Right cardiac atrium (tissue), 5 donors: ENCODE data around the gene PYCR2. TPM values are rescaled to one million over a fixed set of nuclear protein-coding genes. Genes with fewer than 3 reads are reported as not detected.
"Not testable (repeated sequence)": the region's sequence is repeated elsewhere in the genome, so short reads cannot be mapped to it uniquely, and the experiment has no call there.

Source experiments
- ATAC-seq, 2 donors: fragments of 200-7000 bp; cut with Tn5 transposase; one replicate each; pipeline versions ENCODE4 v1.8.0 to v1.9.1; 2020; ENCODE audit warnings: moderate library complexity in 2 of 2, mild to moderate bottlenecking in 1 of 2
- DNase-seq, 3 donors: peaks; one replicate each; pipeline ENCODE4 v3.0.0-alpha.2; 2020
- H3K27ac ChIP-seq: one replicate; pipeline ENCODE4 v1.5.1; 2013; ENCODE audit warnings: mild to moderate bottlenecking, low read length, control low read depth, moderate library complexity
- H3K27me3 ChIP-seq: one replicate; pipeline ENCODE4 v1.6.1; 2013; ENCODE audit not compliant: control insufficient read depth, insufficient read depth
- H3K4me1 ChIP-seq: one replicate; pipeline ENCODE4 v1.6.1; 2013; ENCODE audit warnings: low read length; ENCODE audit not compliant: control insufficient read depth, insufficient read depth
- H3K4me3 ChIP-seq: one replicate; pipeline ENCODE4 v1.5.1; 2013; ENCODE audit warnings: low read length, control low read depth
- H3K9me3 ChIP-seq: one replicate; pipeline ENCODE4 v1.6.1; 2013; ENCODE audit warnings: low read length; ENCODE audit not compliant: control insufficient read depth
- WGBS: extraction: QIAGEN DNeasy Blood & Tissue Kit; methylation state at CpG from one replicate; pipeline ENCODE4 v1.1.7; 2013; 5-methylcytosine and 5-hydroxymethylcytosine counted together
- intact Hi-C, 4 donors: fragments of 100-400 bp; cut with DNase I; formaldehyde crosslinking; loops; one replicate each; pipeline versions ENCODE4 v1.11.0 to v1.14.0; 2022 to 2023
- polyA plus RNA-seq: library from polyadenylated mRNA; stranded (reverse); fragments of 200-250 nt; gene quantifications from one replicate; pipeline ENCODE4 v1.2.3, GENCODE V29; 2013
- total RNA-seq, 4 donors: library from RNA; stranded (reverse); fragmentation: NEBNext Ultra II Directional; extraction: Animal tissue kit (Norgen Biotek cat#: 25700); gene quantifications; one replicate each; pipeline ENCODE4 v1.2.1, GENCODE V29; 2021
- donor health status: healthy with polysubstance abuse.
- donor health status: DM: no; HTN: yes; CAD: no.
- donor health status: DM: no; HTN: no; CAD: no.
- donor health status: DM: no; HTN: yes; CAD: no; lungs with severe emphysema.
- donor health status: DM: yes; HTN: yes; CAD: no.

The PYCR2 gene
- total and polyA plus RNA-seq, 5 donors: 57.4 to 76.9 (median 64.2) TPM

- intact Hi-C loops: no loop called here
Measured at GRCh38 chr1:225931270-225932136, 7.5 kb upstream of the PYCR2 start.

GRCh38 chr1:225930566-225930965 is 6.5 kb upstream of the PYCR2 start:
- WGBS: 95% methylated on average over 2 of the region's 2 CpGs
- no peaks in the 10 kb centered on the region for H3K4me1 ChIP-seq
- ATAC-seq: no peak
- no peak overlapping the region for H3K4me3 ChIP-seq
- intact Hi-C loops: no loop called here
- no peaks in the 10 kb centered on the region for H3K27me3 ChIP-seq
- no peak overlapping the region for H3K27ac ChIP-seq
- DNase-seq: no peak
- H3K9me3 ChIP-seq: no peaks in the 10 kb centered on the region

More at GRCh38 chr1:225931270-225932136, 7.5 kb upstream of the PYCR2 start:
- Histone ChIP-seq H3K4me1 (no peaks in the 10 kb centered on the region), H3K27ac (no peak overlapping the region), H3K9me3 (no peaks in the 10 kb centered on the region), H3K4me3 (no peak overlapping the region), H3K27me3 (no peaks in the 10 kb centered on the region)
- 70% methylated on average over 5 of the region's 5 CpGs for WGBS
- DNase-seq (no peak), ATAC-seq (no peak)

GRCh38 chr1:225929462-225929861 is 5.4 kb upstream of the PYCR2 start:
- WGBS: 95% methylated on average over 3 of the region's 3 CpGs
- H3K4me3 ChIP-seq, H3K9me3 ChIP-seq, DNase-seq, intact Hi-C loops, H3K27ac ChIP-seq, H3K4me1 ChIP-seq, H3K27me3 ChIP-seq, ATAC-seq: not testable (repeated sequence)

- Histone ChIP-seq H3K4me3 (no peak overlapping the region), H3K9me3 (no peaks in the 10 kb centered on the region), H3K27ac (no peak overlapping the region), H3K4me1 (no peaks in the 10 kb centered on the region), H3K27me3 (no peaks in the 10 kb centered on the region)
- no peak for ATAC-seq
- DNase-seq: no peak
- WGBS: 80% methylated on average over 14 of the region's 14 CpGs
- intact Hi-C loops: no loop called here
Measured at GRCh38 chr1:225928186-225929175, 4.4 kb upstream of the PYCR2 start.

- H3K27ac ChIP-seq: no peak overlapping the region
- ATAC-seq (no peak), DNase-seq (no peak)
- H3K4me1 ChIP-seq: no peaks in the 10 kb centered on the region
- intact Hi-C loops: no loop called here
- WGBS: 86% methylated on average over 3 of the region's 3 CpGs
- no peaks in the 10 kb centered on the region for H3K9me3 ChIP-seq
- H3K27me3 ChIP-seq: no peaks in the 10 kb centered on the region
- no peak overlapping the region for H3K4me3 ChIP-seq
Measured at GRCh38 chr1:225926551-225927113, 2.6 kb upstream of the PYCR2 start.

GRCh38 chr1:225923381-225923691 is 714 bp downstream of the PYCR2 start:
- Histone ChIP-seq H3K9me3 (no peaks in the 10 kb centered on the region), H3K27ac (no peak overlapping the region), H3K4me1 (no peaks in the 10 kb centered on the region), H3K27me3 (no peaks in the 10 kb centered on the region), H3K4me3 (peak overlapping the region; percentile 51)
- ATAC-seq (peak; percentile 5 to 25), DNase-seq (no peak)
- 3% methylated on average over 8 of the region's 8 CpGs for WGBS
- intact Hi-C loops: no loop called here

GRCh38 chr1:225921734-225922709 is 2.0 kb downstream of the PYCR2 start:
- WGBS: 93% methylated on average over 23 of the region's 23 CpGs

GRCh38 chr1:225919906-225920305 is 4.1 kb downstream of the PYCR2 start:
- WGBS: 35% methylated on average over 5 of the region's 5 CpGs
- no peak overlapping the region for H3K4me3 ChIP-seq
- no peaks in the 10 kb centered on the region for H3K9me3 ChIP-seq
- no peaks in the 10 kb centered on the region for H3K4me1 ChIP-seq
- no peaks in the 10 kb centered on the region for H3K27me3 ChIP-seq
- intact Hi-C loops: no loop called here
- ATAC-seq (peak in 1 of 2 donors; percentile 17), DNase-seq (peak; percentile 77 to 93 (median 90))
- no peak overlapping the region for H3K27ac ChIP-seq

More at GRCh38 chr1:225921734-225922709, 2.0 kb downstream of the PYCR2 start:
- H3K9me3 ChIP-seq: no peaks in the 10 kb centered on the region
- H3K4me1 ChIP-seq: no peaks in the 10 kb centered on the region
- intact Hi-C loops: no loop called here
- no peaks in the 10 kb centered on the region for H3K27me3 ChIP-seq
- H3K4me3 ChIP-seq: no peak overlapping the region
- H3K27ac ChIP-seq: no peak overlapping the region
- ATAC-seq (no peak), DNase-seq (peak in 1 of 3 donors; percentile 41)

GRCh38 chr1:225918280-225918679 is 5.8 kb downstream of the PYCR2 start:
- H3K27me3 ChIP-seq: no peaks in the 10 kb centered on the region
- ATAC-seq (no peak), DNase-seq (no peak)
- H3K4me1 ChIP-seq: no peaks in the 10 kb centered on the region
- intact Hi-C loops: no loop called here
- H3K27ac ChIP-seq: no peak overlapping the region
- no peak overlapping the region for H3K4me3 ChIP-seq
- WGBS: 94% methylated on average over 4 of the region's 4 CpGs
- H3K9me3 ChIP-seq: no peaks in the 10 kb centered on the region

GRCh38 chr1:225917536-225917935 is 6.5 kb downstream of the PYCR2 start:
- intact Hi-C loops: no loop called here
- no peaks in the 10 kb centered on the region for H3K27me3 ChIP-seq
- no peaks in the 10 kb centered on the region for H3K4me1 ChIP-seq
- WGBS: 89% methylated on average over 5 of the region's 5 CpGs
- no peak overlapping the region for H3K4me3 ChIP-seq
- no peak for DNase-seq
- no peak overlapping the region for H3K27ac ChIP-seq
- no peaks in the 10 kb centered on the region for H3K9me3 ChIP-seq
- ATAC-seq: no peak
